Measurements from ENCODE around the gene MCHR1. TPM values are rescaled to one million over a fixed set of nuclear protein-coding genes. Genes with fewer than 3 reads are reported as not detected.

Gene MCHR1
- total RNA-seq, 2 experiments from 2014 or later, result not detected

- Mint-ChIP-seq H3K27me3 (peaks cover 9% of the 10 kb centered on the region), H3K4me3 (peak overlapping the region; percentile 66), H3K27ac (peak overlapping the region; percentile 79), H3K36me3 (no peaks in the 10 kb centered on the region), H3K4me1 (peaks cover 38% of the 10 kb centered on the region), H3K9me3 (ENCODE audit: low read depth) (no peaks in the 10 kb centered on the region)
- no peak for ATAC-seq
- CTCF ChIA-PET, result interaction anchor here (1.1 to 5.1 kb wide), 7 partner anchors 9 to 248 kb away, joined by 4 to 116 read pairs (median 14); no protein-coding TSS in a partner anchor
- peak; percentile 61 for DNase-seq
Observed at GRCh38 chr22:40684728-40685127, 5.4 kb downstream of the MCHR1 start.

- peak; percentile 25 for ATAC-seq
- Mint-ChIP-seq H3K27me3 (peaks cover 2% of the 10 kb centered on the region), H3K27ac (peak overlapping the region; percentile 79), H3K4me3 (peak overlapping the region; percentile 66), H3K4me1 (peaks cover 38% of the 10 kb centered on the region), H3K36me3 (no peaks in the 10 kb centered on the region), H3K9me3 (ENCODE audit: low read depth) (no peaks in the 10 kb centered on the region)
- CTCF ChIA-PET, result interaction anchor here (0.6 to 5.1 kb wide), 7 partner anchors 9 to 249 kb away, joined by 4 to 116 read pairs (median 14); no protein-coding TSS in a partner anchor
- DNase-seq, result peak; percentile 79
Observed at GRCh38 chr22:40685406-40685805, 6.1 kb downstream of the MCHR1 start.

- no peak for ATAC-seq
- Mint-ChIP-seq H3K4me1 (peaks cover 28% of the 10 kb centered on the region), H3K36me3 (no peaks in the 10 kb centered on the region), H3K4me3 (no peak overlapping the region), H3K9me3 (ENCODE audit: low read depth) (no peaks in the 10 kb centered on the region), H3K27me3 (no peaks in the 10 kb centered on the region), H3K27ac (no peak overlapping the region)
- CTCF ChIA-PET, result interaction anchor here (0.8 to 1.4 kb wide), 4 partner anchors 30 to 211 kb away, joined by 3 to 8 read pairs (median 4); no protein-coding TSS in a partner anchor
- no peak for DNase-seq
Observed at GRCh38 chr22:40687706-40688105, 8.4 kb downstream of the MCHR1 start.

GRCh38 chr22:40690370-40690769, 11.1 kb downstream of the MCHR1 start:
- H3K27me3 Mint-ChIP-seq, result peaks cover 2% of the 10 kb centered on the region
- CTCF ChIA-PET, result no interaction called here
- H3K4me3 Mint-ChIP-seq, result no peak overlapping the region
- H3K36me3 Mint-ChIP-seq, result no peaks in the 10 kb centered on the region
- H3K9me3 Mint-ChIP-seq (ENCODE audit: low read depth), result no peaks in the 10 kb centered on the region
- no peak overlapping the region for H3K27ac Mint-ChIP-seq
- peaks cover 6% of the 10 kb centered on the region for H3K4me1 Mint-ChIP-seq
- ATAC-seq (no peak), DNase-seq (no peak)

- Mint-ChIP-seq H3K36me3 (no peaks in the 10 kb centered on the region), H3K9me3 (ENCODE audit: low read depth) (no peaks in the 10 kb centered on the region), H3K27me3 (peaks cover 6% of the 10 kb centered on the region), H3K4me1 (peaks cover 2% of the 10 kb centered on the region), H3K27ac (no peak overlapping the region), H3K4me3 (no peak overlapping the region)
- CTCF ChIA-PET, result interaction anchor here (0.9 to 1.2 kb wide), 2 partner anchors 8 to 65 kb away, joined by 3 to 4 read pairs; no protein-coding TSS in a partner anchor
- DNase-seq (no peak), ATAC-seq (no peak)
Observed at GRCh38 chr22:40691532-40691931, 12.2 kb downstream of the MCHR1 start.

GRCh38 chr22:40694411-40694810, 15.1 kb downstream of the MCHR1 start:
- H3K36me3 Mint-ChIP-seq, result no peaks in the 10 kb centered on the region
- no peak overlapping the region for H3K27ac Mint-ChIP-seq
- H3K27me3 Mint-ChIP-seq, result peaks cover 14% of the 10 kb centered on the region
- H3K4me3 Mint-ChIP-seq, result no peak overlapping the region
- CTCF ChIA-PET, result interaction anchor here (0.8 to 2.3 kb wide), 3 partner anchors 10 to 205 kb away, joined by 3 to 8 read pairs (median 5); no protein-coding TSS in a partner anchor
- no peak for DNase-seq
- H3K9me3 Mint-ChIP-seq (ENCODE audit: low read depth), result no peaks in the 10 kb centered on the region
- no peak for ATAC-seq
- H3K4me1 Mint-ChIP-seq, result no peaks in the 10 kb centered on the region

GRCh38 chr22:40701274-40701673, 22.0 kb downstream of the MCHR1 start:
- no peak overlapping the region for H3K27ac Mint-ChIP-seq
- CTCF ChIA-PET, result interaction anchor here (2.1 kb wide), 1 partner anchor 18 kb away, joined by 11 read pairs; no protein-coding TSS in a partner anchor
- H3K4me3 Mint-ChIP-seq, result no peak overlapping the region
- DNase-seq (no peak), ATAC-seq (no peak)
- no peaks in the 10 kb centered on the region for H3K4me1 Mint-ChIP-seq
- no peaks in the 10 kb centered on the region for H3K9me3 Mint-ChIP-seq (ENCODE audit: low read depth)
- H3K27me3 Mint-ChIP-seq, result peaks cover 11% of the 10 kb centered on the region
- H3K36me3 Mint-ChIP-seq, result no peaks in the 10 kb centered on the region

GRCh38 chr22:40703174-40703573, 23.9 kb downstream of the MCHR1 start:
- Mint-ChIP-seq H3K36me3 (peaks cover 2% of the 10 kb centered on the region), H3K27me3 (peaks cover 2% of the 10 kb centered on the region), H3K4me1 (no peaks in the 10 kb centered on the region), H3K4me3 (no peak overlapping the region), H3K9me3 (ENCODE audit: low read depth) (no peaks in the 10 kb centered on the region), H3K27ac (no peak overlapping the region)
- no peak for DNase-seq
- CTCF ChIA-PET, result interaction anchor here (1.6 kb wide), 1 partner anchor 20 kb away, joined by 9 read pairs; no protein-coding TSS in a partner anchor
- ATAC-seq, result no peak

- H3K27ac Mint-ChIP-seq, result no peak overlapping the region
- peaks cover 2% of the 10 kb centered on the region for H3K36me3 Mint-ChIP-seq
- H3K27me3 Mint-ChIP-seq, result no peaks in the 10 kb centered on the region
- DNase-seq (no peak), ATAC-seq (no peak)
- H3K4me3 Mint-ChIP-seq, result no peak overlapping the region
- CTCF ChIA-PET, result interaction anchor here (0.5 to 1.6 kb wide), 2 partner anchors 20 to 95 kb away, joined by 3 to 9 read pairs; no protein-coding TSS in a partner anchor
- no peaks in the 10 kb centered on the region for H3K4me1 Mint-ChIP-seq
- H3K9me3 Mint-ChIP-seq (ENCODE audit: low read depth), result no peaks in the 10 kb centered on the region
Observed at GRCh38 chr22:40703736-40704135, 24.5 kb downstream of the MCHR1 start.

- Mint-ChIP-seq H3K27me3 (no peaks in the 10 kb centered on the region), H3K36me3 (peaks cover 2% of the 10 kb centered on the region), H3K4me3 (no peak overlapping the region), H3K9me3 (ENCODE audit: low read depth) (no peaks in the 10 kb centered on the region), H3K27ac (no peak overlapping the region), H3K4me1 (peaks cover 10% of the 10 kb centered on the region)
- CTCF ChIA-PET, result no interaction called here
- ATAC-seq (no peak), DNase-seq (no peak)
Observed at GRCh38 chr22:40705918-40706682, 26.8 kb downstream of the MCHR1 start.

- H3K4me1 Mint-ChIP-seq, result peaks cover 16% of the 10 kb centered on the region
- ATAC-seq (no peak), DNase-seq (no peak)
- no peak overlapping the region for H3K4me3 Mint-ChIP-seq
- CTCF ChIA-PET, result interaction anchor here (0.9 kb wide), 1 partner anchor 21 kb away, joined by 3 read pairs; no protein-coding TSS in a partner anchor
- H3K36me3 Mint-ChIP-seq, result peaks cover 2% of the 10 kb centered on the region
- no peak overlapping the region for H3K27ac Mint-ChIP-seq
- H3K27me3 Mint-ChIP-seq, result peaks cover 3% of the 10 kb centered on the region
- no peaks in the 10 kb centered on the region for H3K9me3 Mint-ChIP-seq (ENCODE audit: low read depth)
Observed at GRCh38 chr22:40707154-40707553, 27.9 kb downstream of the MCHR1 start.

GRCh38 chr22:40708177-40708576, 28.9 kb downstream of the MCHR1 start:
- ATAC-seq (no peak), DNase-seq (no peak)
- Mint-ChIP-seq H3K36me3 (peaks cover 2% of the 10 kb centered on the region), H3K27me3 (peaks cover 3% of the 10 kb centered on the region), H3K9me3 (ENCODE audit: low read depth) (no peaks in the 10 kb centered on the region), H3K4me3 (no peak overlapping the region), H3K27ac (no peak overlapping the region), H3K4me1 (peaks cover 16% of the 10 kb centered on the region)
- CTCF ChIA-PET, result interaction anchor here (0.6 to 1.0 kb wide), 2 partner anchors 24 to 33 kb away, joined by 3 read pairs; no protein-coding TSS in a partner anchor

- ATAC-seq (no peak), DNase-seq (no peak)
- CTCF ChIA-PET, result interaction anchor here (0.7 to 3.1 kb wide), 4 partner anchors 26 to 966 kb away, joined by 3 to 28 read pairs (median 3); no protein-coding TSS in a partner anchor
- peaks cover 20% of the 10 kb centered on the region for H3K4me1 Mint-ChIP-seq
- no peaks in the 10 kb centered on the region for H3K9me3 Mint-ChIP-seq (ENCODE audit: low read depth)
- no peak overlapping the region for H3K4me3 Mint-ChIP-seq
- H3K36me3 Mint-ChIP-seq, result peaks cover 2% of the 10 kb centered on the region
- H3K27ac Mint-ChIP-seq, result peak overlapping the region; percentile 60
- H3K27me3 Mint-ChIP-seq, result peaks cover 9% of the 10 kb centered on the region
Observed at GRCh38 chr22:40709752-40710413, 30.6 kb downstream of the MCHR1 start.

All from activated CD8-positive, alpha-beta memory T cell treated with anti-CD3 and anti-CD28 coated beads, Interleukin-2, amount 10 ng/mL, durations not matched to agents 7 days and 5 days (primary cell).